SU-DHL-6 (cell line): ENCODE measurements around the gene ASCC3.

Experiments used
- EZH2phosphoT487 ChIP-seq: fragments of 200-600 bp; sonication (generic), shearing (Covaris generic); conservative IDR thresholded peaks from 2 replicates; pipeline ENCODE4 v1.6.1; 2018; ENCODE audit warnings: mild to moderate bottlenecking, antibody characterized with exemption, low read length, moderate library complexity, mixed read lengths
- TF ChIP-seq, protein P1 (sequence below): fragments of 200-600 bp; sonication (generic); IDR thresholded peaks from one replicate; pipeline ENCODE4 v1.5.1; 2017; ENCODE audit warnings: antibody characterized with exemption, mild to moderate bottlenecking, low read length, moderate library complexity; ENCODE audit not compliant: insufficient read depth, poor library complexity, severe bottlenecking

DNA sequence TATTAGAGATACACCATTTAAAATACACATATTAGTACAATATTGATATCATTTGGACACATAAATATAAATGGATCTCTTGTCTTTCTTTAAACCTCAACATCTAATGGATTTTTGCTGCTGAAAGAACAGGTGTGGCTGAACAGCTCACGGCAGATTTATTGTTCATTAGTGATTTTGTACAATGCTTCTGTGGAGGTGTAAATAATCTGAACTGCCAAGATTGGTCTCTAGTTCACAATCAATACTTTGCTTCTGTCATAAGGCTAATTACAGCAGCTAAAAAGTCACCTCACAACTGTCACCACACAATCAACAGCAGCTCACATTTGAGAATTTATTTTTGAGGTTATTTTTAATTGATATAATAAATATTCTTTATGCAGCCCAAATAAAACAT is 254.4 kb downstream of the ASCC3 start:
- no peak for TF ChIP-seq EZH2phosphoT487
- TF ChIP-seq, protein P1, sequence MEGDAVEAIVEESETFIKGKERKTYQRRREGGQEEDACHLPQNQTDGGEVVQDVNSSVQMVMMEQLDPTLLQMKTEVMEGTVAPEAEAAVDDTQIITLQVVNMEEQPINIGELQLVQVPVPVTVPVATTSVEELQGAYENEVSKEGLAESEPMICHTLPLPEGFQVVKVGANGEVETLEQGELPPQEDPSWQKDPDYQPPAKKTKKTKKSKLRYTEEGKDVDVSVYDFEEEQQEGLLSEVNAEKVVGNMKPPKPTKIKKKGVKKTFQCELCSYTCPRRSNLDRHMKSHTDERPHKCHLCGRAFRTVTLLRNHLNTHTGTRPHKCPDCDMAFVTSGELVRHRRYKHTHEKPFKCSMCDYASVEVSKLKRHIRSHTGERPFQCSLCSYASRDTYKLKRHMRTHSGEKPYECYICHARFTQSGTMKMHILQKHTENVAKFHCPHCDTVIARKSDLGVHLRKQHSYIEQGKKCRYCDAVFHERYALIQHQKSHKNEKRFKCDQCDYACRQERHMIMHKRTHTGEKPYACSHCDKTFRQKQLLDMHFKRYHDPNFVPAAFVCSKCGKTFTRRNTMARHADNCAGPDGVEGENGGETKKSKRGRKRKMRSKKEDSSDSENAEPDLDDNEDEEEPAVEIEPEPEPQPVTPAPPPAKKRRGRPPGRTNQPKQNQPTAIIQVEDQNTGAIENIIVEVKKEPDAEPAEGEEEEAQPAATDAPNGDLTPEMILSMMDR = no peak
